Measurements from ENCODE around the gene KRTAP10-2.

- TF ChIP-seq CTCF (IDR thresholded peaks at IDR 0.05) (no peak), POLR2AphosphoS5 (IDR thresholded peaks at IDR 0.05) (no peak)
Observed at GRCh38 chr21:44585892-44586291, 34.6 kb upstream of the KRTAP10-2 start.

Measured in sigmoid colon (tissue), 4 donors.